ENCODE data around the gene C6orf120.

C6orf120 gene

GRCh38 chr6:169701954-169702839 lies at the start of gene C6orf120, which contains the start of gene WDR27:
TSS of gene C6orf120 (plus strand) at chr6:169702126. CDS start at chr6:169702460, 334 bp downstream.
TSS of gene WDR27 (minus strand) at chr6:169702029. CDS start at chr6:169689005, 13,024 bp downstream.
- FAIRE-seq (peak; percentile 82), DNase-seq (ENCODE audit: insufficient read length, low spot score) (peak; percentile 90)

- no peak for FAIRE-seq
These were observed 49.0 kb upstream of the C6orf120 start for GRCh38 chr6:169652896-169653295.

GRCh38 chr6:169653691-169654090 lies 48.2 kb upstream of the C6orf120 start:
- DNase-seq (ENCODE audit: insufficient read length, low spot score) (no peak), FAIRE-seq (no peak)

More at GRCh38 chr6:169652896-169653295, 49.0 kb upstream of the C6orf120 start:
- DNase-seq (ENCODE audit: insufficient read length, low spot score) = no peak

DNA sequence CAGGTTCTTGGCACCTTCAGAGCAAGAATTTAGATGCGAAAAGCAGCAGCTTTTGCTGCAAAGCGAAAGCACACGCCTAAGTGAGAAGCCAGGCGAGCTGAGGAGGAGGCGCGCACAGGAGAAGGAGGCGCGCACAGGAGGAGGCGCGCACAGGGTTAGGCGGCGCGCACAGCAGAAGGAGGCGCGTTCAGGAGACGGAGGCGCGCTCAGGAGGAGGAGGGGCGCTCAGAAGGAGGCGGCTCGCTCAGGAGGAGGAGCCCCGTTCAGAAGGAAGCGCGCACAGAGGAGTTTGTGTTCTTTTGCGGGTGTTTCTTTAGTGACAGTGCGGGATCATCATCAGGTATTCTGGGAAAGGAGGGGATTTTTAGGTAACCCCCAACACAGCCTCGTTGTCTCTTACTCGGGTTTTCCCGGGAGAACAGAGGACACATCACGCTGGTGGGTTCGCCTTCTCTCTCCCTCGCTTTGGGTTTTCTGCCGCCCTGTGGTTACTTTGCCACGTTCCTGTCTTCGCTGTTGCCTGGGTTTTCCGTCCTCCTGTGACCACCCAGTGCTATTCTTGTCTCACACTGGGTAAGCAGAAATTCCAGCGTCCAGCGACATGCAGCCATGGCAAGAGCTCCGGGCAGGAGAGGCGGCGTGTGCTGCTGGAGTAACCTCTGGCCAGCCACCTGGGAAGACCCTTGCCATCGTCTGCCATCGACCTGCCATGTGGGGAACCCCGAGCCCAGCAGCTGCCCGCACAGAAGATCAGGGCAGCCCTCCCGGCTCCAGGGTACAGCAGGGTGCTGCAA lies 47.1 kb upstream of the C6orf120 start:
- peak; percentile 72 for FAIRE-seq
- peak; percentile 65 for DNase-seq (ENCODE audit: insufficient read length, low spot score)

DNA sequence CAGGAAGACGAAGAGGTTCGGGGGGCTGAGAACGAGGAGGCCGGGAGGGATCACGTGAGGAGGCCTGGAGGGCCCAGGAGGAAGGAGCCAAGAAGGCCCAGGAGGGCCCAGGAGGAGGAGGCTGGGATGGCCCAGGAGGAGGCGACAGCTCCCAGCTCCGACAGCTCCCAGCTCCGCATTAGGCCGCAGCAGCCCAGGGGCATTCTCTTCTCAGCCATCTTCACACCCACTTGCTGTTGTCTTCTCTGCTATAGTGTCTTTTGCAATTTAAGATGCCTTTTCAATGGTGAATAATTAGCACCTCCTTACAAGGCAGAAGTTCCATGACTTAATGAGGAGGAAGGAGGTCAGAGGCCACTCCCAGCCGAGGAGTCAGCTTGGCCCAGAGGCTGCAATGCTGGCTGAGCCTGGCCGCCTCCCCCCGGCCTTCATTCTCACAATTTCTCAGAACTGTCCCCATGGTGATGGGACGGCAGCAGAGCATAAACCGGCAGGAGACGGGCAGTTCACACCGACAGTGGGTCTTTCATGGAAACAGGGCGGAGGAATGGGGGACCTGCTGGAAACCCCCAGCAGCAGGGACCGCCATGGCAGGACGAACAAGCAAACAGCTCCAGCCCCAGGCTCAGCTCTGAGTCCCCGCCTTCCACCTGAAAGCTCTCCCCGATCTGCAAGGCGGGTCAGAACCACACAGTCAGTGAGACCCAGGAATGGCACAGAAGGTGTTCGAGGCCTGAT lies 45.2 kb upstream of the C6orf120 start:
- no peak for DNase-seq (ENCODE audit: insufficient read length, low spot score)
- no peak for FAIRE-seq

- FAIRE-seq (no peak), DNase-seq (ENCODE audit: insufficient read length, low spot score) (no peak)
These were observed 44.7 kb upstream of the C6orf120 start for GRCh38 chr6:169657284-169657610.

DNA sequence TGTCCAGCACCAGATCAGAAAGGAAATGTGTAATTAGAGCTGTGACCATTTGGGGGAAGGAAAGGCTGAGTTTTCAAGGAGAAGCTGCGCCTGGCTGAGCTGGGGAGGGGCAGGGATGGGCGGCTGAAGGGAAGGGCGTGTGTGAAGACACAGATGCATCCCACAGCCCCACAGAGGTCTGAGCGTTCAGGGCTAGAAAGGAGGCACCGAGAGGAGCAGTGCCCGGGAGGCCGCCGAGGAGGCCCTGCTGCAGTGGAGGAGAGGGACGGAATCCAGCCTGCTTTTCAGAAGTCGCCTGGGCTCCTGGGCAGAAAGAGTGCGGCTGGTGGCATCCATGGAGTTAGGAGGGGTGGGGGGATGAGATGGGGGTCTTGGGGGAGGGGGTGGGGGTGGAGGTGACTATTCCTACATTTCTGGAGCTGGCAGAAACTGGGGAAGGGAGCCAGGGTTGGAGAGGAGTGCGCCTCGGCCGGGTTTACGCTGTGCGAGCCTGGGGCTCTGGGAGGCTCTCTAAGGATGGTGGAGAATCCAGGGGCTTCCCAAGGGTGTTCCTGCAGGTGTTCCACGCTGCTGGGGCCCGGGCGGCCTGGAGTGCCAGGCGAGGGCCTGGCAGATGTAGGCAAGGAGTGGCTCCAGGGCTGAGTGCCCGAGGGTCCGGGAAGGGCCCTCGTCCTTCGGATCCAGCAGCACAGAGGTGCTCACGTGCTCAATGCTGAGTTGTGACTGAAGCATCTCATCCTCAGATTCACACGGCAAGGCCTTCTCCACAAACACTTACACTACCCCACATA lies 41.9 kb upstream of the C6orf120 start:
- FAIRE-seq = no peak
- DNase-seq (ENCODE audit: insufficient read length, low spot score) = no peak

DNA sequence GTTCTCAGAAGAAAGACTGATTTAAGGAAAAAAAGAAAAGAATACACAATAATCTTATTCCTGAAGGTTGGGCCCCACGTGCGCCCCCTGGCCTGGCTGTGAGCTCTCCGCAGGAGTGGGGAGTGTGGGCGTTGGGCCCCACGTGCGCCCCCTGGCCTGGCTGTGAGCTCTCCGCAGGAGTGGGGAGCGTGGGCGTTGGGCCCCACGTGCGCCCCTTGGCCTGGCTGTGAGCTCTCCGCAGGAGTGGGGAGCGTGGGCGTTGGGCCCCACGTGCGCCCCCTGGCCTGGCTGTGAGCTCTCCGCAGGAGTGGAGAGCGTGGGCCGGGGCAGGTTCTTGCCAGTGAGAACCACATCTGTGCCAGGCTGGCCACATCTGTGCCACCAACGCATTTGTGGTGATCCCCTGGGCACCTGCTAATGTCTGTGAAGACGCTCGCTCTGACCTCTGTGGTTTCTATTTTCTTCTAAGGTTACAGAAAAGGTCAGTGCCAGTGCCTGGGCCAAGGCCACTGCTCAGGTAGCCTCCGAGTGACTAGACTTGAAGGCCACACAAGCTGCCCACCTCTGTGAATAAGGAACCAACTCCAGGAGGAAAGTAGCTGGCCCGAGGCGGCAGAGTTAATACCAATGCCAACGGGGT lies 41.1 kb upstream of the C6orf120 start:
- DNase-seq (ENCODE audit: insufficient read length, low spot score) = no peak
- no peak for FAIRE-seq

DNA sequence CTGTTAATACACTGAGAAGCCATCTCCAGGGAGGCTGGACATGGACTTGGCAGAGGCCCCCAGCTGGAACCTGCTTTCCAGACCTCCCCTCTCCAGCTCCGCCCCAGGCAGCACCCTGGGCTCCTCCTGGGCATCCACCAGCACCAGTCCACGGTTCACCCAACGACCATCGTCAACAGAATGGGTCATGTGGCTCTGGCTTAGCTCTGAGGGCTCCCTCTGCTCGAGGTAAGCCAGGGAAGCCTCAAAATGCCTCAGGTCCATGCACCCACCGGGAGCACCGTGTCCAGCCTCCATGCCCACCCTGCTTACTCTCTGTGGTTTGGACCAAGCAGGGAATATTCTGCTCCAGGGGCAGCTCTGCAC lies 40.6 kb upstream of the C6orf120 start:
- FAIRE-seq = no peak

DNA sequence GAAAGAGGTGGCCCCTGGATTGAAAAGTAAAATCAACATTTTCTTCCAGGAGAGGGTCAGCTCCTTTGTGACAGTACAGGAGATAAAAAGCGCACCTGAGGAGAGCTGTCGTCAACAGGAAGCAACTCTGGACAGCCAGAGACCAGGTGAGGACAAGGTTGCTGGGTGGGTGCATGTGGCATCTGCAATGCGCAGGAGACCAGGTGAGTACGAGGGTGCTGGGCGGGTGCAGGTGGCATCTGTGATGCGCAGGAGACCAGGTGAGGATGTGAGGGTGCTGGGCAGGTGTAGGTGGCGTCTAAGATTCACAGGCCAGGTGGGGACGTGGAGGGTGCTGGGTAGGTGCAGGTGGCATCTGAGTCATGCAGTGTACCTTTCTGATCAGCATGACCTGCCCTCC lies 38.5 kb upstream of the C6orf120 start:
- DNase-seq (ENCODE audit: insufficient read length, low spot score) = no peak
- no peak for FAIRE-seq

More for the DNA sequence above, 40.6 kb upstream of the C6orf120 start:
- DNase-seq (ENCODE audit: insufficient read length, low spot score) = no peak

- FAIRE-seq = no peak
- no peak for DNase-seq (ENCODE audit: insufficient read length, low spot score)
These were observed 37.7 kb upstream of the C6orf120 start for GRCh38 chr6:169664227-169664626.

DNA sequence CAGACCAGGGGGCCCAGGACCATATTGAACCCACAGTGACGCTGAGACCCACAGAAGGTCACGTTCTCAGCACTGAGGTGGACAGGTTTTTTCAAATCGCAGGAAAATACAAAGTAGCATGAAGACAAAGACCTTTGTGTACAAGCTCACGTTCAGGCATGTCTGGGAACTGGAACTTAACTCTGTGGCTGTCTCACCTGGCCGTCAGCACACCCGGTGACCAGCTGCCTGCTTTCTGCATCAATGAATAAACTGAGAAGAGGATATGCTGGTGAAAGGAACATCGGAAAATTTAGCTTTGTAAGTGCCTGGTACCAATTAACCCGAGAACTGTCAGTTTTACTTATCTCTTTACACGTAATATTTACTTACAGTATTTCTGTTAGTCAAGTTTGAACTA lies 36.6 kb upstream of the C6orf120 start:
- DNase-seq (ENCODE audit: insufficient read length, low spot score) (no peak), FAIRE-seq (no peak)

DNA sequence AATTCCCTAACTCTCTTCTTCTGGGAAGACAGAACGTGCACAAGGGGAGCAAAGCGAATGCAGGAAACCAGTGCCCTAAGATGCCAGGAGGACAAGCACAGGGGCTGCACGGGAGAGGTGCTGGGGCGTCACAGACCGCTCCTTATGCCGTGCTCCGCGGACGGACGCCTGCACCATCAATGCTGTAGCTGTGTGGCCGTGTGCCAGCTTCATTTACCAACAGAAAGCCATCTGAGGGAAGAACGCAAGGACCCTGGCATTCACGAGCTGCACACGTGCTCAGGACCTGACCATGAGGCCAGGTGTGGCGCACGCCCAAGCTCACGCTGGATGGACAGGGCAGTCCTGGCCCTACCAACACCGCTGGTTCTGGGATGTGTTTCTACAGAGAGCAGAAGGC lies 35.5 kb upstream of the C6orf120 start:
- FAIRE-seq (no peak), DNase-seq (ENCODE audit: insufficient read length, low spot score) (no peak)

DNA sequence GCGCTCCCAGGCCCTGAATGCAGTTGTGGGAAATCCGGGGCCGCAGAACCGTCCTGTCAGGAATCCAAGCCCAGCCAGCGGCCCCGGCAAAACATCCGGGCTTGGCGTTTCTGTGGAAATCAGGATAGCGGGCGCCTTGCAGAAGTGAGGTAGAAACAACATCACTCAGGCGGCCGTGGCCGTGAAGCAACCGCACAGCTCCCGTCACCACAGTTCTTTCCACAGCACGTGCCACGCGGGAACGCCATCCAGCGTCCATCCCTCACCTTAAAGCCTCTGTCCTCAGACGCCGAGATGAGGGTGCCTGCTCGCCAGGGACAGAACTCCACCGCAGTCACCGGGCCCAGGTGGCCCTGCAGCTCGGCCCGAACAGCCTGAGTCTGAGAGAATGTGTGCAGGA lies 34.2 kb upstream of the C6orf120 start:
- DNase-seq (ENCODE audit: insufficient read length, low spot score) = no peak
- FAIRE-seq = no peak

DNA sequence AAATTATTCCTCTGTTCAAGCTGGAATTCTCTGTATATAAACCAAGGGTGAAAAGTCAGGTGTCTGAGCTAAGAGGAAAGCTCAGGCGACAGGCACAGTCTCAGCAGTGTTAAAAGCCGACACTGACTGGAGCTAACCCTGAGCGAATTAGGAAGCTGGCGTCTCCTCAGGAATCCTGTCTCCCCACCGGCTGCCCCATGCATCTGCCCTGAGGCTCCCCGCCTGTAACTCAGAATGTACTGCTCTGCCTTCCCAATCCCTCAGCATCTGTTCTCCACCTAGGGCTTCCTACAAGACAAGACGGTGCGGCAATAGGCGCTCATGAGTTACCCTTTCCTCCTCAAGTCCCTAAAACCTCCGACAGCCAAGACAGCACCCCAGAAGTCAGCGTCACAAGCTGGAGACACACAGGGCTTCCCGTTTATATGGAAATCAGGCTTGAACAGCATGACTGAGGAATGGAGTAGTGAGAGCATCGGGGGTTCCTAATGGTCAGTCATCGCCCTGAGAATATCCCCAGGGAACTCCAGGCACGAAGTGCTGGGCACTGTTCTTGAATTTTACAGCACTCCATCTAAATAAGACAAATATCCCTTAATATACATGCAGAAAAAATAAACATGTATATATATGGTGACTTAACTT lies 33.6 kb upstream of the C6orf120 start:
- no peak for DNase-seq (ENCODE audit: insufficient read length, low spot score)
- FAIRE-seq = no peak

- DNase-seq (ENCODE audit: insufficient read length, low spot score) = no peak
- no peak for FAIRE-seq
These were observed 32.8 kb upstream of the C6orf120 start for GRCh38 chr6:169669147-169669546.

GRCh38 chr6:169669889-169670288 lies 32.0 kb upstream of the C6orf120 start:
- FAIRE-seq (no peak), DNase-seq (ENCODE audit: insufficient read length, low spot score) (no peak)

DNA sequence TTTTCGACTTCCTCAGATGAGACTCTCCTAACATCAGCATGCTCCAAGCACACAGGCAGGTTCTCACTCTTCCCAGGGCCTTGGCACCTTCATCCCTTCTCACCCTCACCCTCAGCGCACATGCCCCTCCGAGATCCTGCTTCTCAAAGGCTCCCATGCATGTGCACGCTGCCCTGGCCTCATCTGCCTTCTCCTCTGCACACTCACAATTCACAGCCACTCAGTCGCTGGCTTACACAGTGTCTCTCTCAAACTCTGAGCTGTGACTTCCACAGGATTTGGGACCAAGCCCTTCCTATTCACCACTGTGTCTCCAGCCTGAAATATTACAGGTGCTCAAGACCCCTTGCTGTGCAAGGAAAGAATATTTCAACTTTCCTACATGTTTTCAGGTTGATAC lies 30.4 kb upstream of the C6orf120 start:
- no peak for FAIRE-seq

DNA sequence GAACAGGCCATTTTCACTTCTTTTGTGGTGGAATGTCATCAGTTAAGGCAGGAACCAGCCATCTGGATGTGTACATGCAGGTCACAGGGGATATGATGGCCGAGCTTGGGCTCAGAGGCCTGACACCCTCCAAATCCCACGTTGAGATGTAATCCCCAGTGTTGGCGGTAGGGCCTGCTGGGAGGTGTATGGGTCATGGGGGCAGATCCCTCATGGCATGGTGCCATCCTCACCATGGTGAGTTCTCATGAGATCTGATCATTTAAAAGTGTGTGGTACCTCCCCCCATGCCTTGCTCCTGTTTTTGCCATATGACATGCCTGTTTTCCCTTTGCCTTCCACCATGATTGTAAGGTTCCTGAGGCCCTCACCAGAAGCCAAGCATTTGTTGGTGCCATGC lies 26.9 kb upstream of the C6orf120 start:
- FAIRE-seq (no peak), DNase-seq (ENCODE audit: insufficient read length, low spot score) (no peak)

More for the DNA sequence above, 30.4 kb upstream of the C6orf120 start:
- no peak for DNase-seq (ENCODE audit: insufficient read length, low spot score)

All from GM19239 (cell line).